H1 (cell line): ENCODE data around the gene NCOA1. TPM values are rescaled to one million over a fixed set of nuclear protein-coding genes. Genes with fewer than 3 reads are reported as not detected.
"Not testable (repeated sequence)": the region's sequence is repeated elsewhere in the genome, so short reads cannot be mapped to it uniquely, and the experiment has no call there.

Experiments
- CTCF ChIA-PET: fragments of 300-600 bp; sonication (Branson Sonifier 250); formaldehyde crosslinking; loops from one replicate; lab custom pipeline; 2021; ENCODE audit not compliant: partially characterized antibody; lab: Charles Lee
- POLR2A ChIA-PET: fragments of 300-600 bp; sonication (Branson Sonifier 250); formaldehyde crosslinking; loops from one replicate; lab custom pipeline; 2021; ENCODE audit warnings: inconsistent platforms; ENCODE audit not compliant: partially characterized antibody; lab: Charles Lee
- DNase-seq, 2 experiments: peaks; one replicate each; pipeline versions ENCODE4 v3.0.0 to v3.0.0-alpha.2; 2010 to 2022; ENCODE audit warnings: low spot score in 2 of 2, low read depth in 1 of 2, mixed read lengths in 1 of 2
- FAIRE-seq: peaks from 2 replicates; lab custom pipeline; 2011; peaks lifted over from hg19 to GRCh38; lab: Jason Lieb, UNC
- H2AFZ ChIP-seq: 2 replicates; pipeline ENCODE4 v1.8.1; 2012; ENCODE audit warnings: low read length, inconsistent platforms
- H2AK5ac ChIP-seq: 2 replicates; pipeline ENCODE4 v1.6.1; 2013; ENCODE audit warnings: low read depth, low read length
- H2BK120ac ChIP-seq: replicated peaks from 2 replicates; pipeline ENCODE3; 2013; ENCODE audit warnings: low read depth, low read length, inconsistent platforms
- H2BK12ac ChIP-seq: 2 replicates; pipeline ENCODE4 v1.6.1; 2013; ENCODE audit warnings: low read depth, low read length
- H2BK15ac ChIP-seq: 2 replicates; pipeline ENCODE4 v1.6.1; 2013; ENCODE audit warnings: low read length
- H2BK20ac ChIP-seq: 2 replicates; pipeline ENCODE4 v1.6.1; 2013; ENCODE audit warnings: low read length
- H2BK5ac ChIP-seq: 2 replicates; pipeline ENCODE4 v1.6.1; 2013; ENCODE audit warnings: low read depth, low read length
- H3K14ac ChIP-seq: 2 replicates; pipeline ENCODE4 v1.6.1; 2013; ENCODE audit warnings: inconsistent platforms; ENCODE audit not compliant: insufficient read length
- H3K18ac ChIP-seq: 2 replicates; pipeline ENCODE4 v1.6.1; 2013; ENCODE audit warnings: low read length; ENCODE audit errors: extremely low read depth
- H3K23ac ChIP-seq: 2 replicates; pipeline ENCODE4 v1.6.1; 2013; ENCODE audit warnings: inconsistent platforms; ENCODE audit not compliant: insufficient read length
- H3K23me2 ChIP-seq: 2 replicates; pipeline ENCODE4 v1.6.1; 2013; ENCODE audit warnings: low read depth, low read length
- H3K27ac ChIP-seq: 2 replicates; pipeline ENCODE4 v1.6.1; 2011; ENCODE audit warnings: low read depth, low read length, inconsistent platforms
- H3K27me3 ChIP-seq, 4 experiments: replicated peaks in 1 of 4; 1 replicate in 1 of 4; 2 replicates in 3 of 4; pipeline versions ENCODE4 v1.6.1 to v1.8.1; 2011 to 2013; ENCODE audit warnings: low read length in 3 of 4, mild to moderate bottlenecking in 3 of 4, inconsistent platforms in 2 of 4, mixed read lengths in 2 of 4, moderate library complexity in 1 of 4; ENCODE audit not compliant: control insufficient read depth in 3 of 4, insufficient read depth in 3 of 4; ENCODE audit errors: extremely low read depth in 1 of 4
- H3K36me3 ChIP-seq, 4 experiments: 2 replicates each; pipeline versions ENCODE4 v1.6.1 to v1.8.1; 2011 to 2013; ENCODE audit warnings: mild to moderate bottlenecking in 4 of 4, low read length in 3 of 4, moderate library complexity in 2 of 4, control low read depth in 1 of 4, inconsistent platforms in 1 of 4; ENCODE audit not compliant: insufficient read depth in 4 of 4, control insufficient read depth in 2 of 4
- H3K4ac ChIP-seq: replicated peaks from 2 replicates; pipeline ENCODE3; 2013; ENCODE audit warnings: low read length, low read depth, mixed read lengths, inconsistent platforms; ENCODE audit not compliant: insufficient read length
- H3K4me1 ChIP-seq, 4 experiments: replicated peaks in 1 of 4; 1 replicate in 1 of 4; 2 replicates in 3 of 4; pipeline versions ENCODE4 v1.6.1 to v1.8.1; 2011 to 2013; ENCODE audit warnings: low read length in 3 of 4, inconsistent platforms in 2 of 4, mixed read lengths in 1 of 4; ENCODE audit not compliant: insufficient read depth in 4 of 4, control insufficient read depth in 3 of 4
- H3K4me2 ChIP-seq, 2 experiments: 2 replicates each; pipeline versions ENCODE4 v1.6.1 to v1.8.1; 2011 to 2013; ENCODE audit warnings: low read depth in 2 of 2, low read length in 2 of 2, control low read depth in 1 of 2, inconsistent platforms in 1 of 2, mild to moderate bottlenecking in 1 of 2; ENCODE audit not compliant: insufficient read depth in 1 of 2
- H3K4me3 ChIP-seq, 4 experiments: fragments of 200-600, 300-600 bp in 1 of 4; sonication (generic), shearing (Covaris generic), sonication (Bioruptor Twin) in 1 of 4; 2 replicates each; pipeline versions ENCODE4 v1.5.1 to v1.8.1; 2011 to 2016; ENCODE audit warnings: low read length in 4 of 4, low read depth in 3 of 4, control low read depth in 2 of 4, inconsistent platforms in 2 of 4, mild to moderate bottlenecking in 2 of 4, mixed read lengths in 1 of 4, moderate library complexity in 1 of 4; ENCODE audit not compliant: insufficient read depth in 2 of 4; ENCODE audit errors: extremely low read depth in 1 of 4
- H3K56ac ChIP-seq: replicated peaks from 2 replicates; pipeline ENCODE3; 2013; ENCODE audit warnings: low read depth, mild to moderate bottlenecking, mixed read lengths, low read length, inconsistent platforms; ENCODE audit not compliant: insufficient read length
- H3K79me1 ChIP-seq: 2 replicates; pipeline ENCODE4 v1.6.1; 2013; ENCODE audit warnings: low read depth, low read length, control low read depth
- H3K79me2 ChIP-seq, 2 experiments: 2 replicates each; pipeline versions ENCODE4 v1.6.1 to v1.8.1; 2012 to 2013; ENCODE audit warnings: low read length in 2 of 2, mild to moderate bottlenecking in 2 of 2, inconsistent platforms in 1 of 2; ENCODE audit not compliant: insufficient read depth in 2 of 2, control insufficient read depth in 1 of 2
- H3K9ac ChIP-seq, 4 experiments: replicated peaks in 1 of 4; 1 replicate in 1 of 4; 2 replicates in 3 of 4; pipeline versions ENCODE4 v1.6.1 to v1.8.1; 2011 to 2013; ENCODE audit warnings: low read depth in 3 of 4, low read length in 3 of 4, control low read depth in 2 of 4, mild to moderate bottlenecking in 2 of 4, moderate library complexity in 2 of 4, inconsistent platforms in 1 of 4; ENCODE audit errors: extremely low read depth in 1 of 4
- H3K9me3 ChIP-seq, 2 experiments: 2 replicates each; pipeline versions ENCODE4 v1.6.1 to v1.8.1; 2012 to 2013; ENCODE audit warnings: mild to moderate bottlenecking in 2 of 2, moderate library complexity in 2 of 2, control low read depth in 1 of 2, inconsistent platforms in 1 of 2, low read depth in 1 of 2, low read length in 1 of 2, mixed read lengths in 1 of 2; ENCODE audit not compliant: insufficient read depth in 2 of 2
- H4K20me1 ChIP-seq, 2 experiments: replicated peaks in 1 of 2; 2 replicates each; pipeline versions ENCODE3 to v1.8.1; 2011 to 2013; ENCODE audit warnings: inconsistent platforms in 2 of 2, low read length in 2 of 2, mild to moderate bottlenecking in 1 of 2; ENCODE audit not compliant: insufficient read depth in 2 of 2, control insufficient read depth in 1 of 2
- H4K5ac ChIP-seq: 2 replicates; pipeline ENCODE4 v1.6.1; 2013; ENCODE audit warnings: low read length, low read depth, mixed read lengths, inconsistent platforms; ENCODE audit not compliant: insufficient read length
- H4K8ac ChIP-seq: 2 replicates; pipeline ENCODE4 v1.8.0; 2013; ENCODE audit warnings: mild to moderate bottlenecking, moderate library complexity, low read length, inconsistent platforms; ENCODE audit not compliant: insufficient read depth; ENCODE audit errors: extremely low read depth
- H4K91ac ChIP-seq: replicated peaks from 2 replicates; pipeline ENCODE3; 2013; ENCODE audit warnings: low read length, mixed read lengths, inconsistent platforms; ENCODE audit not compliant: insufficient read length
- polyA plus RNA-seq, 7 experiments: library from polyadenylated mRNA; depleted of rRNA in 3 of 7; stranded (reverse) in 5 of 7; unstranded in 2 of 7; fragments of >200 nt in 5 of 7; fragments of 200-250 nt in 2 of 7; gene quantifications; 1 replicate in 5 of 7; 2 replicates in 1 of 7; 4 replicates in 1 of 7; pipeline versions ENCODE4 v1.2.1 to v1.2.3, GENCODE V29; 2011 to 2013; ENCODE audit warnings: missing spikeins in 2 of 7, mixed read lengths in 2 of 7
- total RNA-seq: library from RNA; stranded (reverse); fragmentation: NEBNext Ultra II Directional; extraction: Animal tissue kit (Norgen Biotek cat#: 25700); gene quantifications from 2 replicates; pipeline ENCODE4 v1.2.1, GENCODE V29; 2021

The NCOA1 gene
- total and polyA plus RNA-seq, 2 of the 8 experiments (the other 6 are each of a cell fraction or from before 2014, with no cell fraction given) = 12.8 to 17.9 TPM

DNA sequence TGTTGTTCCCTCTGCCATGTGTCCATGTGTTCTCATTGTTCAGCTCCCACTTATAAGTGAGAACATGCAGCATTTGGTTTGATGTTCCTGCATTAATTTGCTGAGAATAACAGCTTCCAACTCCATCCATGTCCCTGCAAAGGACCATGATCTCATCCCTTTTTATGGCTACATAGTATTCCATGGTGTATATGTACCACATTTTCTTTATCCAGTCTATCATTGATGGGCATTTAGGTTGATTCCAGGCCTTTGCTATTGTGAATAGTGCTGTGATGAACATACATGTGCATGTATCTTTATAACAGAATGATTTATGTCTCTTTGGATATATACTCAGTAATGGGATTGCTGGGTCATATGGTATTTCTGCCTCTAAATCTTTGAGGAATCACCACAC, 187.0 kb downstream of the NCOA1 start:
- H3K79me2 ChIP-seq, H3K4ac ChIP-seq, H4K91ac ChIP-seq, H3K79me1 ChIP-seq, H4K8ac ChIP-seq, DNase-seq, H4K20me1 ChIP-seq, H3K27ac ChIP-seq, H3K4me2 ChIP-seq, H3K9me3 ChIP-seq, H2BK120ac ChIP-seq, H3K18ac ChIP-seq, FAIRE-seq, POLR2A ChIA-PET, H2BK12ac ChIP-seq, H2AK5ac ChIP-seq, H2BK15ac ChIP-seq, H2AFZ ChIP-seq, H3K36me3 ChIP-seq, H2BK20ac ChIP-seq, H3K4me3 ChIP-seq, H3K56ac ChIP-seq, H2BK5ac ChIP-seq, H3K23me2 ChIP-seq, H3K23ac ChIP-seq, H3K27me3 ChIP-seq, H4K5ac ChIP-seq, H3K4me1 ChIP-seq, H3K14ac ChIP-seq, H3K9ac ChIP-seq: not testable (repeated sequence)
- CTCF ChIA-PET = interaction anchor here (0.6 kb wide), 1 partner anchor 280 kb away, joined by 3 read pairs; no protein-coding TSS in a partner anchor
